GM12878 (cell line): ENCODE results near the gene PYGB. TPM values are rescaled to one million over a fixed set of nuclear protein-coding genes. Genes with fewer than 3 reads are reported as not detected.

Experiments used
- ATAC-seq: fragments of 200-7000 bp; cut with Tn5 transposase; 3 replicates; pipeline ENCODE4 v1.9.1; 2020; ENCODE audit warnings: mild to moderate bottlenecking, moderate library complexity
- BruUV-seq: library from RNA; stranded (reverse); fragments of 400-500 nt; replicated peaks from 2 replicates; lab custom pipeline; 2021; lab: Mats Ljungman, UMichigan
- CTCF ChIA-PET: fragments of 300-600 bp; sonication (Branson Sonifier 250); formaldehyde crosslinking; extraction: SDS; loops from one replicate; lab custom pipeline; 2021; ENCODE audit warnings: inconsistent platforms; lab: Yijun Ruan, JAX
- POLR2A ChIA-PET: fragments of 350-600 bp; formaldehyde crosslinking; extraction: SDS; loops from one replicate; lab custom pipeline; 2021; ENCODE audit warnings: inconsistent platforms; lab: Charles Lee
- RAD21 ChIA-PET: fragments of 300-600 bp; sonication (Branson Sonifier 250); formaldehyde crosslinking; loops from one replicate; lab custom pipeline; 2023; ENCODE audit warnings: antibody characterized with exemption; ENCODE audit not compliant: unreplicated experiment; lab: Charles Lee
- SMC1A ChIA-PET: fragments of 300-600 bp; sonication (Branson Sonifier 250); formaldehyde crosslinking; loops from one replicate; lab custom pipeline; 2023; ENCODE audit not compliant: unreplicated experiment, uncharacterized antibody; lab: Charles Lee
- DNase-seq: peaks from one replicate; pipeline ENCODE4 v3.0.0-alpha.2; 2011; ENCODE audit warnings: low read depth, low spot score
- FAIRE-seq: peaks from 3 replicates; lab custom pipeline; 2011; peaks lifted over from hg19 to GRCh38; lab: Jason Lieb, UNC
- H2AFZ ChIP-seq: 2 replicates; pipeline ENCODE4 v1.6.0; 2011; ENCODE audit warnings: low read depth, low read length, control low read depth; ENCODE audit not compliant: control insufficient read depth
- H3K27ac ChIP-seq: 2 replicates; pipeline ENCODE4 v1.5.1; 2011; ENCODE audit warnings: control low read depth; ENCODE audit not compliant: control insufficient read depth, insufficient read depth
- H3K27me3 ChIP-seq, 2 experiments: replicated peaks in 1 of 2; 2 replicates each; pipeline versions ENCODE4 v1.6.0 to v1.6.1; 2011; ENCODE audit warnings: low read length in 1 of 2; ENCODE audit not compliant: control insufficient read depth in 2 of 2, insufficient read depth in 2 of 2
- H3K36me3 ChIP-seq, 2 experiments: 2 replicates each; pipeline ENCODE4 v1.5.1; 2011; ENCODE audit warnings: low read length in 1 of 2; ENCODE audit not compliant: control insufficient read depth in 2 of 2, insufficient read depth in 2 of 2
- H3K4me1 ChIP-seq: 2 replicates; pipeline ENCODE4 v1.6.1; 2011; ENCODE audit warnings: mild to moderate bottlenecking, low read length, moderate library complexity, mixed read lengths; ENCODE audit not compliant: control insufficient read depth, insufficient read depth
- H3K4me2 ChIP-seq: 2 replicates; pipeline ENCODE4 v1.6.0; 2011; ENCODE audit warnings: control low read depth; ENCODE audit not compliant: control insufficient read depth, insufficient read depth
- H3K4me3 ChIP-seq: fragments of 200-600 bp; sonication (generic); 2 replicates; pipeline ENCODE4 v1.5.1; 2016
- H3K79me2 ChIP-seq: 2 replicates; pipeline ENCODE4 v1.6.0; 2011; ENCODE audit warnings: low read length; ENCODE audit not compliant: control insufficient read depth, insufficient read depth
- H3K9ac ChIP-seq: 2 replicates; pipeline ENCODE4 v1.8.0; 2011; ENCODE audit warnings: low read length, control low read depth, mixed read lengths; ENCODE audit not compliant: control insufficient read depth, insufficient read depth
- H3K9me3 ChIP-seq: replicated peaks from 3 replicates; pipeline ENCODE4 v1.5.1; 2011; ENCODE audit warnings: mild to moderate bottlenecking, low read length; ENCODE audit not compliant: control insufficient read depth, insufficient read depth
- H4K20me1 ChIP-seq: 2 replicates; pipeline ENCODE4 v1.6.0; 2011; ENCODE audit not compliant: control insufficient read depth, insufficient read depth
- GATAD2B ChIP-seq: fragments of 450-650 bp; conservative IDR thresholded peaks from 2 replicates; pipeline ENCODE4 v1.6.1; 2017; ENCODE audit warnings: low read depth, mild to moderate bottlenecking, moderate library complexity
- HDGF ChIP-seq: fragments of 450-650 bp; IDR thresholded peaks from 2 replicates; pipeline ENCODE4 v1.6.1; 2016; ENCODE audit warnings: antibody characterized with exemption
- JUNB ChIP-seq: IDR thresholded peaks from 2 replicates; pipeline ENCODE4 v1.6.1; 2016; ENCODE audit warnings: antibody characterized with exemption, mild to moderate bottlenecking
- KAT2A ChIP-seq: conservative IDR thresholded peaks from 2 replicates; pipeline ENCODE4 v1.6.1; 2011; ENCODE audit warnings: low read depth, low read length; ENCODE audit not compliant: control insufficient read depth
- SMAD1 ChIP-seq: fragments of 450-650 bp; IDR thresholded peaks from 2 replicates; pipeline ENCODE4 v1.6.1; 2018; ENCODE audit warnings: mild to moderate bottlenecking, low read depth; ENCODE audit not compliant: partially characterized antibody
- SMC3 ChIP-seq: IDR thresholded peaks from 2 replicates; pipeline ENCODE4 v1.6.1; 2011; ENCODE audit warnings: low read length, improper control_type of control experiment, borderline replicate concordance
- SPI1 ChIP-seq: IDR thresholded peaks from 2 replicates; pipeline ENCODE4 v1.6.1; 2011; ENCODE audit warnings: low read depth, mild to moderate bottlenecking, low read length, moderate library complexity, borderline replicate concordance; ENCODE audit not compliant: insufficient read depth
- ZBTB40 ChIP-seq: fragments of 450-650 bp; IDR thresholded peaks from 2 replicates; pipeline ENCODE4 v1.6.1; 2016; ENCODE audit warnings: mild to moderate bottlenecking, moderate library complexity, borderline replicate concordance
- ZSCAN29 ChIP-seq: fragments of 450-650 bp; IDR thresholded peaks from 2 replicates; pipeline ENCODE4 v1.6.1; 2017; ENCODE audit warnings: mild to moderate bottlenecking, moderate library complexity
- ZZZ3 ChIP-seq: IDR thresholded peaks from 2 replicates; pipeline ENCODE4 v1.6.1; 2011; ENCODE audit warnings: low read depth; ENCODE audit not compliant: control insufficient read depth, insufficient read length
- WGBS: methylation state at CpG from one replicate; pipeline ENCODE4 v1.1.6; 2016; ENCODE audit warnings: low lambda C conversion rate; ENCODE audit not compliant: insufficient replicate concordance, insufficient coverage; ENCODE audit errors: missing lambda C conversion rate; 5-methylcytosine and 5-hydroxymethylcytosine counted together
- in situ Hi-C: fragments of 300-500 bp; cut with MboI; formaldehyde crosslinking; loops from 9 replicates; pipeline ENCODE4 v1.14.3; 2018; ENCODE audit warnings: mixed read lengths
- intact Hi-C: fragments of 100-400 bp; cut with micrococcal nuclease; formaldehyde crosslinking; loops from one replicate; pipeline ENCODE4 v1.14.2; 2022; ENCODE audit not compliant: unreplicated experiment
- polyA plus RNA-seq, 11 experiments: library from polyadenylated mRNA; depleted of rRNA in 4 of 11; unstranded in 6 of 11; stranded (reverse) in 5 of 11; fragments of >200 nt; fragmentation: Nextera tagmentation in 4 of 11; fragmentation: Illumina TruSeq in 1 of 11; extraction: Ambion mirVana in 4 of 11; extraction: Trizol in 1 of 11; gene quantifications; 1 replicate in 1 of 11; 2 replicates in 10 of 11; pipeline versions ENCODE4 v1.2.1 to v1.2.3, GENCODE V29; 2011 to 2016; ENCODE audit warnings: inconsistent platforms in 2 of 11, missing spikeins in 2 of 11, low read depth in 1 of 11
- total RNA-seq, 4 experiments: library from RNA; depleted of rRNA in 3 of 4; stranded (reverse); fragments of >200 nt in 3 of 4; fragmentation: Illumina TruSeq in 1 of 4; extraction: Trizol in 1 of 4; gene quantifications; 2 replicates each; pipeline versions ENCODE4 v1.2.1 to v1.2.3, GENCODE V29; 2013 to 2021
- TF ChIP-seq, protein P1 (sequence below): fragments of 450-650 bp; IDR thresholded peaks from 2 replicates; pipeline ENCODE4 v1.6.1; 2018; ENCODE audit warnings: borderline replicate concordance, mild to moderate bottlenecking; ENCODE audit not compliant: partially characterized antibody

PYGB gene
- total and polyA plus RNA-seq, 10 of the 15 experiments (the other 5 are each of a cell fraction or from before 2014, with no cell fraction given), result 0.34 to 33.5 (median 21.8) TPM

DNA sequence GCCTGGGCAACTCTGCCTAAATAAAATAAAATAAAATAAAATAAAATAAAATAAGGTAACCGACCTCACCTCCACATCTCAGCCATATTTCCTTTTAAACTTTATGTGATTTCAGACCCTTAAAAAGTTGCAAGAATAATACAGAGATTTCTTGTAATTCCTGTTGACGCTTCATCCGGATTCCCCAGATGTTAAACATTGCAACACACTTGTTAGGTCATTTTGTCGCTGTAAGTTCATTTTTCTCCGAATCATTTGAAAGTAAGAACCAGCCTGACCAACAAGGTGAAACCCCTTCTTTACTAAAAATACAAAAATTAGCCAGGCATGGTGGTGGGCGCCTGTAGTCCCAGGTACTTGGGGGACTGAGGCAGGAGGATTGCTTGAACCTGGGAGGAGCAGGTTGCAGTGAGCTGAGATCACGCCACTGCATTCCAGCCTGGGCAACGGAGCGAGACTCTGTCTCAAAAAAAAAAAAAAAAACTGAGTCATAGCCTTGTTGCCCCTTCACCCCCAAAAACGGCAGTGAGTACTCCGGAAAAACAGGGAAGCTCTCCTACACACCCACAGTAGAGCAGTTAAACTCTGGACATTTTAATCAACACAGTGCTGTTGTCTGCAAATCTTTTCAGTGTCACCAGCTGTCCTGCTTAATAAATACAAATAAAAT, 5.9 kb downstream of the PYGB start:
- SMC1A ChIA-PET, result no interaction called here
- 0 out of 2 replicates have a peak, but pooled peaks cover 3% of the 10 kb centered on the region for H4K20me1 ChIP-seq
- CTCF ChIA-PET, result interaction anchor here (1.4 kb wide), 2 partner anchors 42 to 145 kb away, joined by 4 to 5 read pairs; no protein-coding TSS in a partner anchor
- BruUV-seq, result no TSS peak
- TF ChIP-seq SMC3, result no peak
- TF ChIP-seq GATAD2B, result no peak
- TF ChIP-seq JUNB, result no peak
- TF ChIP-seq ZZZ3, result no peak
- TF ChIP-seq ZSCAN29, result no peak
- TF ChIP-seq HDGF, result no peak
- no peak for TF ChIP-seq KAT2A
- TF ChIP-seq SMAD1, result no peak
- TF ChIP-seq ZBTB40, result no peak
- no peak for TF ChIP-seq SPI1
- TF ChIP-seq, protein P1, sequence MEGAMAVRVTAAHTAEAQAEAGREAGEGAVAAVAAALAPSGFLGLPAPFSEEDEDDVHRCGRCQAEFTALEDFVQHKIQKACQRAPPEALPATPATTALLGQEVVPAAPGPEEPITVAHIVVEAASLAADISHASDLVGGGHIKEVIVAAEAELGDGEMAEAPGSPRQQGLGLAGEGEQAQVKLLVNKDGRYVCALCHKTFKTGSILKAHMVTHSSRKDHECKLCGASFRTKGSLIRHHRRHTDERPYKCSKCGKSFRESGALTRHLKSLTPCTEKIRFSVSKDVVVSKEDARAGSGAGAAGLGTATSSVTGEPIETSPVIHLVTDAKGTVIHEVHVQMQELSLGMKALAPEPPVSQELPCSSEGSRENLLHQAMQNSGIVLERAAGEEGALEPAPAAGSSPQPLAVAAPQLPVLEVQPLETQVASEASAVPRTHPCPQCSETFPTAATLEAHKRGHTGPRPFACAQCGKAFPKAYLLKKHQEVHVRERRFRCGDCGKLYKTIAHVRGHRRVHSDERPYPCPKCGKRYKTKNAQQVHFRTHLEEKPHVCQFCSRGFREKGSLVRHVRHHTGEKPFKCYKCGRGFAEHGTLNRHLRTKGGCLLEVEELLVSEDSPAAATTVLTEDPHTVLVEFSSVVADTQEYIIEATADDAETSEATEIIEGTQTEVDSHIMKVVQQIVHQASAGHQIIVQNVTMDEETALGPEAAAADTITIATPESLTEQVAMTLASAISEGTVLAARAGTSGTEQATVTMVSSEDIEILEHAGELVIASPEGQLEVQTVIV, result no peak
- FAIRE-seq (no peak), ATAC-seq (no peak), DNase-seq (no peak)
- H3K9me3 ChIP-seq, result no peaks in the 10 kb centered on the region
- H3K36me3 ChIP-seq, result peaks cover 0 to 2% of the 10 kb centered on the region in 2 experiments; a peak in 3 of 4 replicates
- no peak overlapping the region for H2AFZ ChIP-seq
- H3K4me1 ChIP-seq, result peaks cover 16% of the 10 kb centered on the region
- H3K9ac ChIP-seq, result no peak overlapping the region
- RAD21 ChIA-PET, result interaction anchor here (1.0 to 1.4 kb wide), 2 partner anchors 145 to 260 kb away, joined by 3 to 5 read pairs; no protein-coding TSS in a partner anchor
- in situ Hi-C loops, result loop anchor here (25.0 kb wide), 1 partner anchor 1891 kb away; the partner anchor contains the start of genes GZF1 and NXT1
- peaks cover 23% of the 10 kb centered on the region for H3K79me2 ChIP-seq
- POLR2A ChIA-PET, result no interaction called here
- H3K27me3 ChIP-seq, result no peaks in the 10 kb centered on the region
- no peak overlapping the region for H3K27ac ChIP-seq
- WGBS, result 97% methylated on average over 10 of the region's 11 CpGs
- intact Hi-C loops, result no loop called here
- no peak overlapping the region for H3K4me3 ChIP-seq
- H3K4me2 ChIP-seq, result no peak overlapping the region
